IMR-90 (cell line): ENCODE results near the gene GARS1. TPM values are rescaled to one million over a fixed set of nuclear protein-coding genes. Genes with fewer than 3 reads are reported as not detected.
A peak's percentile ranks its signal among the peaks of the same experiment; 100 is the strongest.

Source experiments
- ATAC-seq: fragments of 200-7000 bp; cut with Tn5 transposase; 2 replicates; pipeline ENCODE4 v1.9.1; 2020; ENCODE audit warnings: low read depth, mild to moderate bottlenecking, moderate library complexity
- BruUV-seq: library from RNA; stranded (reverse); fragments of 400-500 nt; replicated peaks from 2 replicates; lab custom pipeline; 2021; lab: Mats Ljungman, UMichigan
- CTCF ChIA-PET: fragments of 300-600 bp; formaldehyde crosslinking; extraction: SDS; loops from one replicate; lab custom pipeline; 2021; ENCODE audit warnings: antibody characterized with exemption; lab: Yijun Ruan, JAX
- POLR2A ChIA-PET: fragments of 300-600 bp; sonication (Branson Sonifier 250); formaldehyde crosslinking; loops from one replicate; lab custom pipeline; 2022; ENCODE audit warnings: antibody characterized with exemption; ENCODE audit not compliant: unreplicated experiment; lab: Charles Lee
- DNase-seq: peaks from one replicate; pipeline ENCODE4 v3.0.0; 2013
- H2AFZ ChIP-seq: replicated peaks from 2 replicates; pipeline ENCODE3; 2013; ENCODE audit warnings: low read length, mild to moderate bottlenecking; ENCODE audit not compliant: poor library complexity
- H2AK5ac ChIP-seq: 2 replicates; pipeline ENCODE4 v1.6.1; 2013; ENCODE audit warnings: low read depth, low read length, inconsistent platforms
- H2AK9ac ChIP-seq: replicated peaks from 2 replicates; pipeline ENCODE3; 2013; ENCODE audit warnings: mild to moderate bottlenecking, low read depth, low read length, moderate library complexity; ENCODE audit not compliant: poor library complexity
- H2BK120ac ChIP-seq: 2 replicates; pipeline ENCODE4 v1.6.1; 2013; ENCODE audit warnings: low read depth, low read length, inconsistent platforms
- H2BK15ac ChIP-seq: 3 replicates; pipeline ENCODE4 v1.6.1; 2013; ENCODE audit warnings: low read depth, low read length, inconsistent platforms
- H2BK20ac ChIP-seq: 2 replicates; pipeline ENCODE4 v1.6.1; 2013; ENCODE audit warnings: low read depth, mild to moderate bottlenecking, inconsistent platforms, low read length, moderate library complexity
- H2BK5ac ChIP-seq: 2 replicates; pipeline ENCODE4 v1.6.1; 2013; ENCODE audit warnings: mild to moderate bottlenecking, low read depth, low read length, inconsistent platforms; ENCODE audit not compliant: poor library complexity, severe bottlenecking
- H3K14ac ChIP-seq: replicated peaks from 2 replicates; pipeline ENCODE4 v1.6.1; 2013; ENCODE audit warnings: low read depth, low read length, inconsistent platforms
- H3K18ac ChIP-seq: 2 replicates; pipeline ENCODE4 v1.6.1; 2013; ENCODE audit warnings: low read depth, low read length, control low read depth
- H3K23ac ChIP-seq: 2 replicates; pipeline ENCODE4 v1.6.1; 2013; ENCODE audit warnings: low read depth, low read length, inconsistent platforms
- H3K27ac ChIP-seq: 2 replicates; pipeline ENCODE4 v1.5.1; 2013; ENCODE audit warnings: mild to moderate bottlenecking, control low read depth, low read length; ENCODE audit not compliant: insufficient read depth
- H3K27me3 ChIP-seq: 2 replicates; pipeline ENCODE4 v1.6.1; 2013; ENCODE audit warnings: low read length; ENCODE audit not compliant: control insufficient read depth, insufficient read depth
- H3K36me3 ChIP-seq: 2 replicates; pipeline ENCODE4 v1.6.1; 2013; ENCODE audit warnings: low read length, mixed read lengths; ENCODE audit not compliant: control insufficient read depth, insufficient read depth
- H3K4ac ChIP-seq: 2 replicates; pipeline ENCODE4 v1.6.1; 2013; ENCODE audit warnings: low read depth, low read length, inconsistent platforms
- H3K4me1 ChIP-seq: 2 replicates; pipeline ENCODE4 v1.6.1; 2013; ENCODE audit warnings: low read length, mixed read lengths; ENCODE audit not compliant: control insufficient read depth, insufficient read depth
- H3K4me2 ChIP-seq: 2 replicates; pipeline ENCODE4 v1.6.1; 2013; ENCODE audit warnings: low read depth, mild to moderate bottlenecking, control low read depth, low read length, moderate library complexity
- H3K4me3 ChIP-seq: 2 replicates; pipeline ENCODE4 v1.5.1; 2013; ENCODE audit warnings: low read depth, mild to moderate bottlenecking, control low read depth, low read length, moderate library complexity; ENCODE audit not compliant: insufficient read depth
- H3K56ac ChIP-seq: 2 replicates; pipeline ENCODE4 v1.6.1; 2013; ENCODE audit warnings: low read length, inconsistent platforms; ENCODE audit not compliant: insufficient read depth; ENCODE audit errors: extremely low read depth
- H3K79me1 ChIP-seq, 2 experiments: 2 replicates each; pipeline ENCODE4 v1.6.1; 2013; ENCODE audit warnings: low read length in 2 of 2, inconsistent platforms in 1 of 2, low read depth in 1 of 2
- H3K9ac ChIP-seq: 2 replicates; pipeline ENCODE4 v1.6.1; 2013; ENCODE audit warnings: low read depth, low read length, control low read depth
- H3K9me1 ChIP-seq: 2 replicates; pipeline ENCODE4 v1.6.1; 2013; ENCODE audit warnings: low read length, inconsistent platforms; ENCODE audit not compliant: insufficient read depth
- H3K9me3 ChIP-seq: 2 replicates; pipeline ENCODE4 v1.6.1; 2013; ENCODE audit warnings: low read length; ENCODE audit not compliant: control insufficient read depth, insufficient read depth
- H4K20me1 ChIP-seq: 2 replicates; pipeline ENCODE4 v1.6.1; 2013; ENCODE audit warnings: low read length, inconsistent platforms; ENCODE audit not compliant: insufficient read depth
- H4K5ac ChIP-seq: 2 replicates; pipeline ENCODE4 v1.6.1; 2013; ENCODE audit warnings: mild to moderate bottlenecking, low read depth, low read length, control low read depth
- H4K8ac ChIP-seq, 2 experiments: 2 replicates each; pipeline ENCODE4 v1.6.1; 2013; ENCODE audit warnings: low read depth in 2 of 2, low read length in 2 of 2, control low read depth in 1 of 2, inconsistent platforms in 1 of 2
- H4K91ac ChIP-seq: 2 replicates; pipeline ENCODE4 v1.6.1; 2013; ENCODE audit warnings: low read depth, low read length, inconsistent platforms; ENCODE audit not compliant: insufficient read depth
- BHLHE40 ChIP-seq: fragments of 150-350 bp; IDR thresholded peaks from 2 replicates; pipeline ENCODE4 v1.6.1; 2016; ENCODE audit warnings: mild to moderate bottlenecking, low read depth, low read length
- CEBPB ChIP-seq: IDR thresholded peaks from 2 replicates; pipeline ENCODE4 v1.6.1; 2012; ENCODE audit warnings: low read depth, low read length, improper control_type of control experiment
- POLR2A ChIP-seq: IDR thresholded peaks from 2 replicates; pipeline ENCODE4 v1.6.1; 2012; ENCODE audit warnings: mild to moderate bottlenecking, low read depth, low read length
- WGBS, 2 experiments: methylation state at CpG; one replicate each; pipeline versions ENCODE4 v1.1.5 to v1.1.7; 2013; ENCODE audit warnings: missing lambda C conversion rate in 2 of 2; ENCODE audit not compliant: insufficient read length in 1 of 2; ENCODE audit errors: extremely low coverage in 2 of 2; 5-methylcytosine and 5-hydroxymethylcytosine counted together
- dilution Hi-C: fragments of 300-500 bp; cut with HindIII; formaldehyde crosslinking; loops from one replicate; pipeline ENCODE4 v1.14.3; 2018; ENCODE audit warnings: low sequenced_read_pairs; ENCODE audit not compliant: unreplicated experiment
- in situ Hi-C: fragments of 300-500 bp; cut with MboI; formaldehyde crosslinking; loops from 3 replicates; pipeline ENCODE4 v1.14.3; 2019; ENCODE audit warnings: low sequenced_read_pairs, inconsistent platforms, mixed read lengths
- intact Hi-C: fragments of 100-400 bp; cut with micrococcal nuclease; formaldehyde crosslinking; loops from 2 replicates; pipeline ENCODE4 v1.10.0; 2022
- polyA plus RNA-seq, 3 experiments: library from polyadenylated mRNA; depleted of rRNA; stranded (reverse); fragments of >200 nt; gene quantifications; 2 replicates each; pipeline ENCODE4 v1.2.3, GENCODE V29; 2012; ENCODE audit warnings: low replicate concordance in 1 of 3
- total RNA-seq: library from RNA; depleted of rRNA; stranded (reverse); fragments of >200 nt; gene quantifications from 2 replicates; pipeline ENCODE4 v1.2.3, GENCODE V29; 2012

GARS1 gene
- total and polyA plus RNA-seq, 2 of the 4 experiments (the other 2 are of a cell fraction), result 105 to 551 TPM

GRCh38 chr7:30596014-30596641 lies 1.4 kb downstream of the GARS1 start:
- H3K56ac ChIP-seq, result peak overlapping the region; percentile 97
- intact Hi-C loops, result loop anchor here (5.0 kb wide), 1 partner anchor 36 kb away; no protein-coding TSS in a partner anchor
- H4K5ac ChIP-seq, result peak overlapping the region; percentile 48
- H3K23ac ChIP-seq, result peak overlapping the region; percentile 89
- no peaks in the 10 kb centered on the region; the same call in 1 of the 2 replicates for H3K9me1 ChIP-seq
- H3K4ac ChIP-seq, result peak overlapping the region; percentile 89
- peak overlapping the region; percentile 90 for H3K27ac ChIP-seq
- peak overlapping the region; percentile 83 for H2BK5ac ChIP-seq
- peak overlapping the region; percentile 22; the same call in 1 of the 2 replicates for H2BK120ac ChIP-seq
- TF ChIP-seq POLR2A, result no peak
- TF ChIP-seq BHLHE40, result no peak
- peak; percentile 82 for TF ChIP-seq CEBPB
- no peak overlapping the region for H2AFZ ChIP-seq
- H3K18ac ChIP-seq, result peak overlapping the region; percentile 45; the same call in 1 of the 2 replicates
- H3K79me1 ChIP-seq, result peaks cover 15 to 36% of the 10 kb centered on the region in 2 experiments
- POLR2A ChIA-PET, result no interaction called here
- CTCF ChIA-PET, result interaction anchor here (0.8 kb wide), 1 partner anchor 125 kb away, joined by 3 read pairs; no protein-coding TSS in a partner anchor
- H3K27me3 ChIP-seq, result no peaks in the 10 kb centered on the region
- H3K36me3 ChIP-seq, result peaks cover 12% of the 10 kb centered on the region
- H3K4me3 ChIP-seq, result peak overlapping the region; percentile 72
- no TSS peak for BruUV-seq
- peak overlapping the region; percentile 93 for H2AK9ac ChIP-seq
- DNase-seq (peak; percentile 41), ATAC-seq (peak; percentile 21)
- H2BK20ac ChIP-seq, result no peak overlapping the region
- H2BK15ac ChIP-seq, result no peak overlapping the region
- dilution Hi-C loops, result no loop called here
- peaks cover 5% of the 10 kb centered on the region for H3K4me1 ChIP-seq
- in situ Hi-C loops, result no loop called here
- peaks cover 30% of the 10 kb centered on the region; the same call in 1 of the 2 replicates for H4K20me1 ChIP-seq
- H3K9me3 ChIP-seq, result no peaks in the 10 kb centered on the region
- peak overlapping the region; percentile 88; the same call in 1 of the 2 replicates for H2AK5ac ChIP-seq
- peak overlapping the region; percentile 92 for H4K91ac ChIP-seq
- peak overlapping the region; percentile 80 for H3K14ac ChIP-seq
- WGBS, 2 experiments, result 0% methylated on average over 4 of the region's 14 CpGs; no CpG with 5 or more reads in 1 of the 2 experiments
- H3K4me2 ChIP-seq, result peak overlapping the region; percentile 98
- peak overlapping the region; percentile 100 for H3K9ac ChIP-seq
- H4K8ac ChIP-seq, result peak overlapping the region; percentile 53 to 80; a peak in 3 of 4 replicates
